GM19452 (cell line): ENCODE measurements around the gene PLXNB1.
"Not testable (repeated sequence)": the region's sequence is repeated elsewhere in the genome, so short reads cannot be mapped to it uniquely, and the experiment has no call there.

ENCODE experiments used
- ATAC-seq: cut with Tn5 transposase; IDR thresholded peaks from one replicate; pipeline ENCODE4 v1.9.1; 2021; ENCODE audit not compliant: unreplicated experiment

Gene PLXNB1

DNA sequence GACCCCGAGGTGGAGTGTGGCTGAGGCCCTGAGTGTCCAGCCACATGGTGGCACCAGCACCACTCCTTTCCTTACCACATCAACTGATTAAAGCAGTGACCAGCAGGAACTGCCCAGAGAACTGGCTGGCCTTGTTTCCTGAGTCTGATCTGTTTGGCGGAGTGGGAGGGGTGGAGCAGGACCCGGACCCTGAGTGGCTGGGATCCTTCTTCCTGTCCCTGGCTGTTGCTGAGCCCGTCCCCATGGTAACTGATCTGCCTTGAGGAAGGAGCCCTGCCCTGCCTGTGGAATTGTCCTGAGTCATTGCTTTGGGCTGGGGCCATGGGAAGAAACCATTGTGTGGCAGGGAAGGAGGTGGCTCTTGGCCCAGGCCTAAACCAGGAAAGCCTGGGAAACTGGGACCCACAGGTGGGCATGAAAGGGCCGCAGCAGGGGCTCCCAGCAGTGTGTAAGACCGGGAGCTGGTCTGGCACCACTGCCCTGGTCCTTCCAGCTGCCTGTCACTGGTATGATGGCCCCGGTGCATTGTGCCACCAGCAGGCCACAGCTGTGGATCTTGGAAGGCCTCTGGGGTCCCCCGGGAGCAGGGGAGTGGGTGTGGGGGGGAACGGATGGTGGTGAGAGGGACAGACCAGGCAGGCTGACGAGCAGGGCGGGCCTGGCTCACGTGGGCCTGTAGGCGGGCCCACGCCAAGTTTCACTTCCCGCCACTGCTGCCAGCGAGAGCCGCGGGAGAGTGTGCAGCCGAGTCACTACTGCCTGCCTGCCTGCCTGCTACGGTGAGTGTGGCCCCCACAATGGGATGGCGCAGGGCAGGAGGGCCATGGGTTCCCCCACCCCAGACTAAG is 35.9 kb upstream of the PLXNB1 start:
- peak; percentile 82 for ATAC-seq

DNA sequence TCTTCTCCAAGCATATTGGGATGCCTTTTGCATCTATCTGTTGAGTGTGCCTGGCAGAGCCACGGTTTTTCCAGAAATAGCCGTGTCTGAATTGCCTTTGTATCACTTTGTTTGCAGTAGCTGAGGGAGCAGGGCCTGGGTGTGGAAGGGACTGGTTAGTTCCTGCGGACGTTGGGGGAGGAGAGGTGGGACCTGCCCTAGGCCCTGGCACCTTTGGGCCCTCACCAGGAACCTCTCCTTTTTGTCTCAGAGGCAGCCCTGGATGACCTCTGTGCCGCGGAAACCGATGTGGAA is 35.3 kb upstream of the PLXNB1 start:
- ATAC-seq = no peak

DNA sequence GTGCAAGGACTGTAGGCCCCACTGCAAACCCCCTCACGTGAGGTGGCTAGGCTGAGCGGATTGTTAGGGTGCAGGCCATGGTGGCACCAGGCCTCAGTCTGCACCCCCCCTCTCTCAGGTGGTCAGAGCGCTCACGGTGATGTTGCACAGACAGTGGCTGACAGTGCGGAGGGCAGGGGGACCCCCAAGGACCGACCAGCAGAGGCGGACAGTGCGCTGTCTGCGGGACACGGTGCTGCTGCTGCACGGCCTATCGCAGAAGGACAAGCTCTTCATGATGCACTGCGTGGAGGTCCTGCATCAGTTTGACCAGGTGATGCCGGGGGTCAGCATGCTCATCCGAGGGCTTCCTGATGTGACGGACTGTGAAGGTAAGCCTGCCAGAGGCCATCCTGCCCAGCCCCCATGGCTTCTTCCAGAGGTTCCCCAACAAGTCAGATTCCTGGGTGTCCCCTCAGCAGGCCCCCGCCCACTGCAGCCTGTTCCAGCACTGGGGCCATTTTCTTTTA is 34.9 kb upstream of the PLXNB1 start:
- ATAC-seq = no peak

DNA sequence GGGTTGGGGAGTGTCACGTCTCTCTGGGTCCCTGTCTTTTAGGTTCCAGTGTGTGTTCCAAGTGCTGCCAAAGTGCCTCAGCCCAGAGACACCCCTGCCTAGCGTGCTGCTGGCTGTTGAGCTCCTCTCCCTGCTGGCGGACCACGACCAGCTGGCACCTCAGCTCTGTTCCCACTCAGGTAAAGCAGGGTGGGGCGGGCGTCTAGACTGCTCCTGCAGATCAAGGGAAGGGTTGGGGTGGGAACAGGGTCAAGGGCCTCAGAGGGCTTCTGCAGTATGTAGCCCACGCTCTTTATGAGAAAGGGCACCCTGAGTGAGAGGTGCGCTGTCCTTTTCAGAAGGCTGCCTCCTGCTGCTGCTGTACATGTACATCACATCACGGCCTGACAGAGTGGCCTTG is 33.8 kb upstream of the PLXNB1 start:
- no peak for ATAC-seq

DNA sequence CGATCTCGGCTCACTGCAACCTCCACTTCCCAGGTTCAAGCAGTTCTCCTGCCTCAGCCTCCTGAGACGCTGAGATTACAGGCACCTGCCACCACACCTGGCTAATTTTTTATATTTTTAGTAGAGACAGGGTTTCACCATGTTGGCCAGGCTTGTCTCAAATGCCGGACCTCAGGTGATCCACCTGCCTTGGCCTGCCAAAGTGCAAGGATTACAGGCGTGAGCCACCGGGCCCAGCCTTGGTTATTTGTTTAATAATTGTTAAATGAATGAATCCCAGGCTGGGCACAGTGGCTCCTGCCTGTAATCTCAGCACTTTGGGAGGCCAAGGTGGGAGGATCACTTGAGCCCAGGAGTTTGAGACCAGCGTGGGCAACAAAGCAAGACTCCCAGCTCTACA is 31.9 kb upstream of the PLXNB1 start:
- ATAC-seq = not testable (repeated sequence)

DNA sequence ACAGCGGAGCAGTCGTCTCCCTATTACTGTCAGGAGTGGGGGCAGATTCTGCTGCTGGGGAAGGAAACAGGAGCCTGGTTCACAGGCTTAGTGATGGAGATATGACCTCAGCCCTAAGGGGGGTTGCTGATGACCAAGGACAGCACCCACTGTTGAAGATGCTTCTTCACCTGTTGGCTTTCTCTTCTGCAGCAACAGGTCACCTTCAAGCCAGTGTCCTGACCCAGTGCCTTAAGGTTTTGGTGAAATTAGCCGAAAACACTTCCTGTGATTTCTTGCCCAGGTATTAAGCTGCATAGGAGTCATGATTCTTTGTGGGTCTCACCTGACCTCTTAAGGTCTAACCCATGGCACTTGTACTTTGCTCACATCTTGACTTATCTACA is 30.6 kb upstream of the PLXNB1 start:
- ATAC-seq = no peak

DNA sequence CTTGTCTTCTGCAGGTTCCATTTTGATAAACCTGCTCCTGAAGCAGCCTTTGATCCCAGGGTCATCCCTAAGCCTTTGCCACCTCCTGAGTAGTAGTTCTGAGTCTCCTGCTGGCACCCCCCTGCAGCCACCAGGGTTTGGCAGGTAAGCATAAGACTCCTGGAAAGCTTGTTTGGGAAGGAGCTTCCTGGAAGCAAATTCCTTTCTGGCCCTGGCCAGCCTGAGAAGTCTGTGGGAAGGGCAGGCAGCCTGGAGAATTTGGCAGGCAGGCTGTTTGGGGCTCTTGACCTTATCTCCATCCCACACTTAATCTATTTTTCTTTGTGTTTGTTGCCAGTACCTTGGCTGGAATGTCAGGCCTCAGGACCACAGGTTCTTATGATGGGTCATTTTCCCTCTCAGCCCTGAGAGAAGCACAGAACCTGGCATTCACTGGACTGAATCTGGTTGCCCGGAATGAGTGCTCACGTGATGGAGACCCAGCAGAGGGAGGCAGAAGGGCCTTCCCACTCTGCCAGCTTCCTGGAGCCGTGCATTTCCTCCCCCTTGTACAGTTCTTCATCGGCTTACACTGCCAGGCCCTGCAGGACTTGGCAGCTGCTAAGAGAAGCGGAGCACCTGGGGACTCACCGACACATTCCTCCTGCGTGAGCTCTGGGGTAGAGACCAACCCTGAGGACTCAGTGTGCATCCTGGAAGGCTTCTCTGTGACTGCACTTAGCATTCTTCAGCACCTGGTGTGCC is 30.1 kb upstream of the PLXNB1 start:
- ATAC-seq = no peak

DNA sequence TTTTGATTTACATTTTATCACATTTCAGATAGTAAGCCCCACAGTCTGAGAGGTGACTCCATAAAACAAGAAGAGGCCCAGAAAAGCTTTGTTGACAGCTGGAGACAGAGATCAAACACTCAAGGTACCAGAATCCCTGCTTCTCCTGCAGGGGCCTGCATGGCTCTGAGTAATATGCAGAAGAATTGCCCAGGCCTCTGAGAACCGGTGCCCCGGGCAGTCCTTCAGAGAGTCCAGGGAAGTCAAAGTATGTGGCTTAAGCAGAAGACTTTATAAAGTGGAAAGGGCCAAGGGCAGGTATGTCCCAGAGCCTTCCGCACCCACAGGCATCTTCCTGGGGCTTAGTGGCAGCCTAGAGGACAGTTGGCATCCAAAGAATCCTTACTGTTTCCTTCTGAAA is 29.4 kb upstream of the PLXNB1 start:
- no peak for ATAC-seq

DNA sequence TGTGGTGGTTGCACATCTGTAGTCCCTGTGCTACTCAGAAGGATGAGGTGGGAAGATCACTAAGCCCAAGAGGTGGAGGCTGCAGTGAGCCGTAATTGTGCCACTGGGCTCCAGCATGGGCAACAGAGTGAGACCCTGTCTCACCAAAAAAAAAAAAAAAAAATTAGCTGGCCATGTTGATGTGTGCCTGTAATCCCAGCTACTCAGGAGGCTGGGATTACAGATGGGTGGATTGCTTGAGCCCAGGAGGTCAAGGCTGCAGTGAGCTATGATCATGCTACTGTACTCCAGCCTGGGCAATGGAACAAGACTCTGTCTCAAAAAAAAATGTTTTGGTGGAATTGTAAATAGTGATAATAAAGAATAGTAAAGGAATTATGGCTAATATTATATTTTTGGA is 26.6 kb upstream of the PLXNB1 start:
- no peak for ATAC-seq

DNA sequence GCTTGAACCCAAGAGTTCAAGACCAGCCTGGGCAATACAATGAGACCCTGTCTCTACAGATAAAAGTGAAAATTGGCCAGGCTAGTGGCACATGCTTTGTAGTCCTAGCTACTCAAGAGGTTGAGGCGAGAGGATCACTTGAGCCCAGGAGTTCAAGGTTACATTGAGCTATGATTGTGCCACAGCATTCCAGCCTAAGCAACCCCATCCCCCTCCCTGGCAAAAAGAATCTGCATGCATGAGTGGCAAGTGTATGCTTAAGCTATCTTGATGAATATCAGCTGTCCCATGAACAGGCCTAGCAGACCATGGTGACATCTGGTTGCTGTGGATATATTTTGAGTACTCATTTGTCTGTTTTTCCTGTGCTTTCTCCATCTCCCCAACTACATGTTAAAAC is 21.4 kb upstream of the PLXNB1 start:
- ATAC-seq = no peak

DNA sequence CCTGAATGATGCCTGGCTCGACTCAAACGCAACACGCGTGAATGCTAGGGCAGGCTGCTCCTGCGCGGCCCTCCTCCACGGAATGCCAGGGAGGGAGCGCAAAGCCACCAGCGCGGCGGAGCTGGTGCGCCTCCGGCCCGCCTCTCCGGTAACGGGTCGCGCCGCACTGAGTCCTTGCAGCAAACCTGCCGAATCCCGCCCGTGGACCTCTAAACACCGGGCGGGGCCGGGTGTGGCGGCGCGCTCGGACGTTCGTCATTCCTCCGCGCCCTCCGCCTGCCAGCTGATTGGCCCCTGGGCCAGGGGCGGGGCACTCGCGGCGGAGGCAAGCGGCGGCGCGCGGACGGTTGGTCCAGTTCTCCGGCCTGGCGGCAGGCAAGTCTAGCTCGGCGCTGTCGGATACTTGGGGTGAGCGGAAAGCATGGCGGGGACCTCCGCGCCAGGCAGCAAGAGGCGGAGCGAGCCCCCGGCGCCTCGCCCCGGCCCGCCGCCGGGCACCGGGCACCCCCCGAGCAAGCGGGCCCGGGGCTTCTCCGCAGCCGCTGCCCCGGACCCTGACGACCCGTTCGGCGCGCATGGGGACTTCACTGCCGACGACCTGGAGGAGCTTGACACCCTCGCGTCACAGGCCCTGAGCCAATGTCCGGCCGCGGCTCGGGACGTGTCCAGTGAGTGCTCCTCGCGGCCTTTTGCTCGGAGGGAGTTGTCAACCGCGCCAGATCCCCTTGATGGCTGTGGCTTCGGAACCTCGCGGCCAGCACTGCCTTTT is 16.7 kb upstream of the PLXNB1 start, which contains the start of gene ATRIP:
Gene ATRIP (plus strand): TSS at position 313 of the 769 bp plus-strand sequence. CDS start 109 bp downstream, at position 422.
- ATAC-seq = peak; percentile 86

DNA sequence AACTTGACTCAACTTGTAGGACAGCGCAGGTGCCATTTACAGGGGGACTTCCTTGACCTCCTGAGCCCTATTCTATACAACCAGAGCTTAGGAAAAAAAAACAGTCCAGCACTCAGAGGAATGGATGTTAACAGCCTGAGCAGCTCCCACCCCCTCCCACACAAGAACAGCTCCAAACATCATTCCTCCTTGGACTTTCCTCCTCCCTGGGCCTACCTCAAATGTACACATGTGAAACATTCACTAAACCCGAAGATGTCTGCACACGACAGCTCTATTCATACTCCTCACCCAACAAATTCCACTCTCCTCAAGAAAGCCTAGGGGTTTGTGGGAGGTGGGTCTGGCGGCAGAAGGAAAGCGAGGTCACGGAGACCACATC is 16.1 kb upstream of the PLXNB1 start:
- no peak for ATAC-seq

DNA sequence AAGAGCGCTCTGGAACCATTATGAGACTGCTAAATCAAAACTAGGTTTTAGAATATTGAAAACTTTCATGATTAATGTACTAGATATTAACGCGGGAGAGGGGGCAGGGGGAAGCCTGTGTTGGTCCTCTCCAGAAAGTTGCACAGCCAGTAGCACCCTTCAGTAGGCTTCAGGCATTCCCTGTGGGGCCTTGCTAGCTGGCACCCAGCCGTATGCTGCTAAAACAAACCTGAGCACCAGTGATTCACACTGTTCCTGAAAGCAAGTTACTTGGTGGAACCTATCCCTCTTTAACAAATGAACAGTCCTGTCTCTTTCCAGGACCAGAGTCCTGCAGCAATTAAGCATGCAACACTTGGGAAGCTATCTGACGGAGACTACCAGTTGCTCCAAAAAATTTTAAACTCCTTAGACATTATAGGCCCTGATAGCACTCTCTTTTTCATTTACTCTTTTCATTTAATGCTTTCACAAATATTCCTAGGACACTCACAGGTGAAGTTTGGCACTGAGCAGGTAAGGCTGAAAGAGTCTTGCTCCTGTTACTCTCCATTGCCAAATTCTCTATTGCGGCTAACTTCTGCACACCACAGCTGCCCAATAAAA is 15.5 kb upstream of the PLXNB1 start:
- ATAC-seq = no peak

DNA sequence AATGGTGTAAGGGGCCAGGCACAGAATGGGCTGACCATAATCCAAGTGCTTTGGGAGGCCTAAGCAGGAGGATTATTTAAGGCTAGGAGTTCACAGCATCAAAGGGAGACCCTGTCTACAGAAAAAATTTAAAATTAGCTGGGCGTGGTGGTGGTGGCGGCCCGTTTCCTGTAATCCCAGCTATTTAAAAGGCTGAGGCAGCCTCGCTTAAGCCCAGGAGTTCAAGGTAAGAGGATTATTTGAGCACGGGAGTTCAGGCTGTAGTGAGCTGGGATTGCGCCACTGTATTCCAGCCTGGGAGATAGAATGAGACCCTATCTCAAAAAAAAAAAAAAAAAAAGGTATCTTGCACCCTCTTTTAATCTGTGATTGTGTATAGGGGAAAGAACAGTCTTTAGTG is 12.1 kb upstream of the PLXNB1 start:
- no peak for ATAC-seq

DNA sequence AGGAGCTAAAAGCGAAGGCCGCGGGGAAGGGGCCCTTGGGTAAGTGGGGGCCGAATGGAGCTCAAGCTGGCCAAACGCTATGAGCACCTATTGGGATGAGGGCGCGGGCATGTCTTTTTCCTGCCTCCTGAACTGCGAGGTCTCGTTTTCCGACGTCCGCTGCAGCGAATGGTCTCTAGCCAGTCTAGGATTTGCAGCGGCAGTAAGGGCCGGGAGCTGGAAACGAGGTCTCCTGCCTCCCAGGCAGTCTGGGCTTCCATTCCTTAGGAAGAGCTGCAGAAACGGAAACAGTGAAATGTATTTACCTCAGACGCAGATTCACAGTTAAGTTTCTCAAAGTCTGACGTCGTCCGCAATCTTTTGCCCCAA is 10.7 kb upstream of the PLXNB1 start:
- no peak for ATAC-seq

DNA sequence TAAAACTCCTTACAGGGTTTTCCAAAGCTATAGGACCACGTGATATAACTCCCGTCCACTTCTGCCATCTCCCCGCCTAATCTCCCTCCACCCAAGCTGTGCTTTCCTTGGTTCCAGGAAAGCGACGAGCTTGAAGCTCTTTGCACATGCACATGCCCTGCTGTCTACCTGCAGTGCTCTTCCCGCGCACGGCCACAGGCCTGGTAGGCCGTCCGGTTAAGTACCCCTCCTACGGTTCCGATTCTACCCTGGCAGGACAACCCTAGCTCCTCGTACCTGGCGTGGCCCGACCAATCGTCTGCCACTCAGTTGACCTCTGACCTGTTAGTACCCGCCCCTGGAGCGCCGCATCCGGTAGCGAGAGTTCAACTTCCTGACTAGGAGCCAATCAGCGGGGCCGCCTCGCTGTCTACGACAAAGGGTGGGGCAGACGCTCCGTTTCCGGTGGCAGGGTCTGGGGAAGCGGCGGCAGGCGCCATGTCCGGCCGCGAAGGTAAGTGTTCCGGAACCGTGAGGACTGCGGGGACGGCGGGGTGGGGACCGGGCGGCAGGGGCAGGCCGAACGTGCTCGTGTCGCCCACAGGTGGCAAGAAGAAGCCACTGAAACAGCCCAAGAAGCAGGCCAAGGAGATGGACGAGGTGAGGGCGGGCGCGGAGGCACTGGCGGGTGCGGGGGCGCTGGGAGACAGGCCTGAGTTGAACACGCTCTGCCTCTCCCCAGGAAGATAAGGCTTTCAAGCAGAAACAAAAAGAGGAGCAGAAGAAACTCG is 10.1 kb upstream of the PLXNB1 start, which contains the start of the genes CCDC51 and TMA7:
Gene CCDC51 (minus strand): TSS at position 300 of the 770 bp plus-strand sequence. CDS start 4,991 bp downstream, outside the sequence.
Gene TMA7 (plus strand): TSS at position 438 of the 770 bp plus-strand sequence. CDS start 40 bp downstream, at position 478.
- peak; percentile 94 for ATAC-seq

DNA sequence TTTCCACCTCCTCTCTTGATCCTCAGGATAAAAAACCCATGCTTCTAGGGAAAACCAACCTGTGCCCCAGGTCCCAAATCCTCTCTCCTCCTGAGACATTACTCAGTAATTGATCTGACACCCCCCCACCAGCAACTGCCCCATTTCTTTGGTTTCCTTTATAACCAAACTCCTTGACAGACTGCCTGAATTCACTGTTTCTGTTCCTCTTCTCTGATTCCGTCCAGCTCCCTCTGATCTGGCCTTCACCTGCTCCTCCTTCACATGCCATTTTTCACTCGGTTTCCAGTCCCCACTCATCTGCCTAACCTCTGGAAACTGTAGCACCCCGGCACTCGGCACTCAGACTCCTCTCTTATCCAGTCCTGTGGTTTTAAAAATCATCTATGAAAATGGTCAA is 7.9 kb upstream of the PLXNB1 start:
- no peak for ATAC-seq

DNA sequence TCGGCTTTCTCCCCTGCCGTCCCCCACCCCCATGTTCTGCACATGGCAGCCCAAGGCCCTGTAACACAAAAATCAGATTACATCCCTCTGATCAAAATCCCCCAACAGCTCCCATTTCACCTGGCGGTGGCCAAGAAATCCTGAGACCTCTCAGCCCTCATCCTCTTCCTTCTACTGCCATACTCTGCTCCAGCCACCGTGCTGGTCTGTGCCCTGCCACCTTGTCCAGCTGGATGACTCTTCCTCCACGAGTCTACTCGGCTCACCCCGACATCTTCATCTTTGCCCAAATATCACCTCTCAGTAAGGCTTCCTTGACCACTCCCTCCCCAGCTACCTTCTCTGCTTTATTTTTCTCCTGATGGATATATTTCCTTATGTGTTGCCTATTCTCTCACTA is 7.0 kb upstream of the PLXNB1 start:
- no peak for ATAC-seq

DNA sequence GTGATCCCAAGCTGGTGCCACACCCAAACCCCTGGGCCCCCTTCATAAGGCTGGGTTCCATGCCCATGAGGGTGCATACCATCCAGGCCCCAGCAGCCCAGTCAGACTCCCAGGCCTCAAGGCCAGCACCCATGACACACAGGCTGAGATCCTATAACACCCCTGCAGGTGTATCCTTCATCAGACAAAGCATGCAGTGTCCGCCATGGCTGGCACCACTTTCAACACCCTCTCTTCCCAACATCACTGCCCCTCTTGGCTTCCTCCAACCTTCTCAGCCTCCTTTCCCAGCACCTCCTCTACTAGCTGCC is 6.5 kb upstream of the PLXNB1 start:
- ATAC-seq = no peak

DNA sequence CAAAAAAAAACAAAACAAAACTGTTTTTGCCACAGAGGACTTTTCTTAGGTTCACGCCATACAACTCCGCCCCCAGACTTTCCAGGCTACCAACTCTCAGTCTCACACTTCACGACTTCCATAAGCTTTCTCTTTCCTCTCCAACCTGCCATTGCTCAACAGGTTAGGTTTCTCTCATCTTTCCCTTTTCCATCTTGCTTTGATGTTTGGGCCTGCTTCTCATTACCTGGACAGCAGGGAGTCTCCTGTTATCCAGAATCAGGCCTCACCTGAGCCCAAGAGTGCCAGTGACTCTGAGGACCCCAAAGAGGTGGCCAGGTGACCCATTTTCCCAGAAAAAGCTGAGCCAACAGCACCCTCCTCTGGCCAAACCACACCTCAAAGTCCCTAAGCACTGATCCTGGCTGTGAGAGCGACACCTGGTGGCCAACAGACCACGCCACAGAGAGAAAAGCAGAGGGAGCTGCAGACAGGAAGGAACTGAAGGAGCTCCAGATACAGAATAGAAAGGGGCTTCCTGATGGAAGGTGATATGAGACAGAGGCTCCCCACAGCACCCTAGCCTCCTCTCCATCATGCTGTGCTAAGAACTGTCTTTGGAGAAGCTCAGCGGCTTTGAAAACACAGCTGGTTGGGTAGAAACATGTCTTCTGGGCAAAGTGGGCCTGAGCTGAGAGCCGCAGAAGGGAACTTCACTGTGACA is 6.0 kb upstream of the PLXNB1 start:
- no peak for ATAC-seq
